HG03457 (cell line): ENCODE measurements around the gene BHLHA15.

Source experiments
- ATAC-seq: cut with Tn5 transposase; IDR thresholded peaks from one replicate; pipeline ENCODE4 v1.9.1; 2021; ENCODE audit warnings: moderate number of reproducible peaks; ENCODE audit not compliant: unreplicated experiment

Gene BHLHA15

DNA sequence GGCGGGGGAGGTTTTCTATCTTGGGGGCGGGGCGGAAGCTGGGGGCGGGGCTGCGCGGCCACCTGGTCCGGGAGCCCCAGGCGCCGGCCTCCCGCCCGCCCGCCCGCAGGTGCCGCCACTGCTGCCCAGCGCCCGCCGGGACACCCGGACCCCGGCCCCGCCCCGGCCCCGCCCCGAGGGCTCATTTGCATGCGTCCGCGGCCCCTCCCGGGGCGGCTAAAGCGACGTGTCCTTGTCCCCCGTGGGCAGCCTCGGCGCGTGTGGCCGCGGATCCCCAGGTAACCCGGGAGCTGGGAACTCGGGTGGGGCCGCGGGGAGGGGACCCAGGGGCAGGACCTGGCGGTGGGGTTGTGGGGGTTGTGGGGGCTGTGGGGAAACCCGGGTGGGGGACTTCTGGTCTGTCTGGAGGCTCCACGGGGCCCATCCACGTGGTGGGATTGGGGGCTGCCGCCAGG is at the start of gene BHLHA15:
Gene BHLHA15 (plus strand): TSS at position 219 of the 455 bp plus-strand sequence. CDS start 871 bp downstream, outside the sequence.
- no peak for ATAC-seq

DNA sequence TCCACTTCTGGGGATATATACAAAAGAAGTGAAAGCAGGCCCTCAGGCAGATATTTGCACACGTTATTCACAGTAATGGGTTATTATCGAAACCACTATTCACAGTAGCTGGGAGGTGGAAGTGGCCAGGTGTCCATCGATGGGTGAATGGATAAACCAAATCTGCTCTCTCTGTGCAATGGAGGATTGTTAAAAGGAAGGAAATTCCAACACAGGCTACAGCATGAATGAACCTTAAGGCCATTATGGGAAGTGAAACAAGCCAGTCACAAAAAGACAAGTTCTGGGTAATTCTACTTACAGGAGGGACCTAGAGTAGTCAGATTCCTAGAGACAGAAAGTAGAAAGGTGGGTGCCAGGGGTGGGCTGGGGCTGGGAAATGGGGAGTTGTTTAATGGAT is 48.5 kb upstream of the BHLHA15 start:
- no peak for ATAC-seq

DNA sequence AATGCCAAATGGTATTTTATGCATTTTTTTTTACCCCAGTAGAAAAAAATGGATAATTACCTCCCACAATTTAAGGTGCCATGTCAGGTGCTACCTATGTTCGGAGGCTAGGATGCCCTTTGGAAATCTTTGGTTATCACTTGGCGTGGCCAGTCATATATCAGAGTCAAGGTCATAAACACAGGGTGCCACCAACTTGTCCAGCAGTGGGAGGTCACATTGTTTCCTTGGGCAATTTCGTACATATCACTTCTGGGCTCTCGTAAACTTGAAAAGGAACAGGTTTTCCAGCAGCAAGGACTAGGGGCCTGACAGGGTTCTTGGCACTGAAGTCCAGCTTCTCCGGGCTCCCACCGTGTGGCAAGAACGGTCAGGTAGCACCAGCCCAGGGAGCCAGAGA is 48.0 kb upstream of the BHLHA15 start:
- no peak for ATAC-seq

DNA sequence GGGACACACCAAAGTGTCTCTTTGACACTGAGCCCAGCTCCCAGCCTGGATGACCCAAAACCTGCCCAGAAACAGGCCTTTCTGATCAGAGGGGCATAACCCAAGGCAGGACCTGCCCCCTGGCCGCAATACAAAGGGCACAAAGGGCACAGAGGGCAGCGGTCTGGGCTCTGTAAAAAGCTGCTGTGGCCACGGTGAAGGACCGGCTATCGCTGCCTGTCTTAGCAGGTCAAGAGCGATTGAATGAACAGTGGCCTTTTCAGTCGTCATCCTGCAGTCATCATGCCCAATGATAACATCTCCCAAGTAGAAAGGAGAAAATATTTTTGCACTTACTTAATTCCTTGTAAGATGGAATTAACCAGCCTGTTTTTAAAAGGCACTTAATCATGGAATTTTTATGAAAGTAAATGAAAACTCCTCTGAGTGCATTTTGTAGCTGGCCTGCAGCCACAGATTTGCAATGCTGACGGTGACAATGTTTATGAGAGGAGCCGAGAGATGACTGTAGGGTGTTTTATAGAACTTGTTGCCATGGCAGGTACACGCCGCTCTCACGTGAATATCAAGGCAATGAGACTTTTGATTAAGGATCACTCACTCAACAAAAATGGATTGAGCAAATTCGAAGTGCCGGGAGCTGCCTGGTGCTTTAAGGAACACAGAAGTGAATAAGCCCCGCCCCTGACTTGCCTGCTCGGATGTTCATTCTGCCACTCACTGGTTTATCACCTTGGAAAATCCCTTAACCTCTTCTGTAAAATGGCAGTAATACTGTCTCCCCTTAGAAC is 47.3 kb upstream of the BHLHA15 start:
- ATAC-seq, result no peak

DNA sequence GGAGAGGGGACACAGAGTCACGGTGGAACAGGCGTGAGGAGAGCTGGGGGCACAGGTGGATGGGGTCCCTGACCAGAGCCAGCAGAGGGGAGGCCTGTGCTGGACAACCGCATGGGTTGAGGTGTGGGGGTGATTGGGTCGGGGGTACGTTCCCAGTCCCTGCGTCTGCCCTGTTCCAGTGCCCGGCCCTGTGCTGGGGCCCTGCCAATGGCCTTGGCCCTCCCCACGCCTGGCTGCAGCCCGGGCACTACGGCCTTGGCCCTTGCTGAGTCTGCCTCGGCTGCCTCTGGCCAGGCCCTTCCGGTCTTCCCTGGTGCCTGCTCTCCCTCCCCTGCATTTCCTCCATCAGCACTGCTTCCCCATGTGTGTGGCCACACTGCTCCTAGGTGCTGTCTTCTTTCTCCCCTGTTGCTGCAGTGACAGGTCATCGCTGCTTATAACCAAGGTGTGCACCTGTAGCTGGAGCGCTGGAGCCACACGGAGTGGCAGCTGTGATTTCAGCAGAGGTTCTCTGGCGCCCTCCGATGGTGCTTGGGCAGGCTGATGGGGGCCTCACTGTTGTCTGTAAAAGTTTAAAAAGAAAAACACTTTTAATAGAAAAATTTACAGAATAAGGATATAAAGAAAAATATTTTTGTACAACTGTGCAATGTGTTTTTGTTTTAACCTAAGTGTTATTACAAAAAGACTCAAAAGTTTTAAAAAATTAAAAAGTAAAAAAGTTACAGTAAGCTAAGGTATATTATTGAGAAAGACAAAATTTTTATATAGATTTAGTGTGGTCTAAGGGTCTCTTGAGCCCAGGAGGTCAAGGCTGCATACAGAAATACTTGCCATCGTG is 45.2 kb upstream of the BHLHA15 start:
- no peak for ATAC-seq

DNA sequence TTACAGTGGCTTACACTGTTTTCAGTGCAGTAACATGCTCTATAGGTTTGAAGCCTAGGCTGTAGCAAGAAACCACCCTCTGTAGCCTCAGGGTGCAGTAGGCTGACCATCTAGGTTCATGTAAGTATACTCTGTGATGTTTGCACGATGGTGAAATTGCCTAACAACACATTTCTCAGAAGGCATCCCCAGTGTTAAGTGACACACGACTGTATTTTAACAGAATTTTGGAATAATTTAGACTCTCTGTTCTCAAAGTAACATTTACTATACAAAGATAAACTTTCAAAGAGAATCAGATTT is 44.6 kb upstream of the BHLHA15 start:
- ATAC-seq, result no peak

DNA sequence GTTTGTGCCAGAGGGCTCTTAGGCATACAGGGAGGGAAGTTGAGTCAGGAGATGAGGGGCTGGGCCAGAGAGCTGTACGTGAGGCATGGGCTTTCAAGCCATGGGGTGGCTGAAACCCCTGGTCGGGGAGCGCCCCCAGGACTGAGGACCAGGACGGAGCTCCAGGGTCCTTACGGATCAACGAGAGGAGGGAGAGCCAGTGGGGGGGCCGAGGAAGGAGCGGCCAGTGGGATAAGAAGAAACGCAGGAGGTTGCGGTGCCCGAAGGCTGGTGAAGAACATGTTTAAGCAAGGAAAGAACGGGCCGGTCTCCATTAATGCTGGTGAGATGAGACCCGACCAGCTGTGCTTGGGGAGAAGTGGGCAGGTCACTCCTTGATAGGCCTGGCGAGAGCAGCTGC is 43.6 kb upstream of the BHLHA15 start:
- ATAC-seq, result no peak

DNA sequence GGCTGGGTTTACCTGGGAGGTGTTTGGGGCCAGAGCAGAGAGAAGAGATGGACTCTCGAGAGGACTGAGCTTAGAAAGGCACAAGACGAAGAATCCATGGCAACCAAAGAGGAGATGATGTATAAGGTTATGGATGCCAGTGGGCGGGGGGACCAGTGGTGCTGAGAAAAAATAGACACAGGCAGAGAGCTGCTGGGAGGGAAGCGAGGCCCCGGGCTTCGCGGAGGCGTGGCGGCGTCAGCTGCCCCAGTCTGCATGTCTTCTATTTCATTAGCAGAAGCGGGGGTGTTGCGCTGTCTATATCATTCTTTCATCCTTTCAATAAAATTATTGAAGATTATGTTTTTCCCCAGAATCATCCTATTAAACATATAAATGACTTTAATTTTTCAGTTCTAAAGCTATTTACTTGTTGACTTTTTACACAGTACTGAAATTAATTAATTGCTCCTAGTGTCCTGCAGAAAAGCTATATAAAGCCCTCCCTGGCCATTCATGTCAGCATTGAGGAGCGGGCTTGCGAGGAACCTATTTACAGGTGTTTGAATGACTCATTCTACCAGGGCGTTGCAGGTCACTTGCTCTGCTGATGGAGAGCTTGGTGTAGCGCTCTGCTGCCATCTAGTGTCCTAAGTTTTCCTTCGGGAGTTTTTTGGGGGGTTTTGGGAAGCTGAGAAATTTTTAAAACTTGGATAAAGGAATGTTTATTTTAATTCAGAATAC is 42.9 kb upstream of the BHLHA15 start:
- ATAC-seq, result peak; percentile 68

DNA sequence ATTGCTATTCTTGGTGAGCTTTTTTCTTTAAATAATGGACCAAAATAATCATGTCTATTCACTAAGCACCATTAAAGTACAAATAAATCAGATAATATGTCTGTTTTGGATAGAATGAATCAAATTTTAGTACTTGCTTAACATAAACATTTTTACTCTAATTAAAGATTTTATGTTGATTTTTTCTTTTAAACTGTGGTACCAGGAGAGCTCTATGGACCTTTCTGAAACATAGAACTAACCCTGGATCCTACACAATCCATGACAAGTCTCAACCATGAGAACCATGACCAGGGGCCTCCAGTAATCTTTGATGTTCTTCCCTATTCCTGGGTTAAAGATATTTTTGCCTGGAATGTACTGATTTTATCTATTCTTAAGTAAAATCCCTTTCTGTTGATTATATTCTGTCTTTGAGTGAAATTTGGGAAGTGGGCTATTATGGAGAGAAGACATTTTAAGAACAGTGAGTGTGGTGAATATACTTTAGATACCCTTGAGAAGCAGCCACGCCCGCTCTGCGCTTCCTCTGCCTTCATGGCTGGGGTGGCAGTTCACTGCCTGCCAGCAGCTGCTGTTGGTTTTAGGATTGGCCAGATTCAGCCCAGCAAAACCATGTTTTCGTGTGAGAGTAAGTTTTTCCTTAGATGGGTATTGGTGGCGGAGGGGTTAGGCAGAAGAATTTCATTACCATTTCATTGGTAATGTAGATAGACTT is 42.2 kb upstream of the BHLHA15 start:
- ATAC-seq, result no peak

DNA sequence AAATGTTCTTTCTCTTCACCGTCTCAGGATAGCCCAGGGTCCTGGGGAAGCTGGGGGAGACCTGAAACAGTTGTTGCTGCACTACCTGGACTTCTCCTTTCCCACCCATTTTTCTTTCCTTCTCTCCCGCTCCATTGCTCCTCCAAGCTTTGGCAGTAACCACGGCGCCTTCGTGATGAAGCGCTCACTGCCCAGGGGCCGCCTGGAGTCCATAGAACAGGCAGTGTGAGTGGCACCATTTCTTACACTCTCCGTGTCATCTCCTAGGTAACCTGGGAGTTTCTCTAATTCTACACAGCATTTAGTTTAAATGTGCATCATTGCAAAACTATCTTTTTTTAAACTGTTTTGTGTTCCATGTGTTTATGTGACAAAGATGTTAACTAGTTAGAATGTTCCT is 40.3 kb upstream of the BHLHA15 start:
- no peak for ATAC-seq

DNA sequence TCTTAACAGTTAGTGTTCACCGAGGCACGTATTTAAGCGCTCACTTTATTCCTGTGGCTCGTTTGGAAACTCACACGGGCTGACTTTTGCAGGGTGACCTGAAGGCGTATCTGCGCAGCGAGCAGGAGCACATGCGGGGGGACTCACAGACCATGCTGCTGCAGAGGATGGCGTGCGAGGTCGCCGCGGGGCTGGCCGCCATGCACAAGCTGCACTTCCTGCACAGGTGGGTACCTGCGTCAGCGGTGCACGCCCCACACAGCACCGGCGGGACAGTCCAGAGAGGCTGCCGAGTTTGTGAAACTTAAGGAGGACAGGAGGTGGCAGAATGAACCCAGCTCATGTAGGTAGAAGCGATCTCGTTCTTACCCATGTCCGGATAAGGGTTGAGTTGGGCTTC is 39.8 kb upstream of the BHLHA15 start:
- ATAC-seq, result no peak

DNA sequence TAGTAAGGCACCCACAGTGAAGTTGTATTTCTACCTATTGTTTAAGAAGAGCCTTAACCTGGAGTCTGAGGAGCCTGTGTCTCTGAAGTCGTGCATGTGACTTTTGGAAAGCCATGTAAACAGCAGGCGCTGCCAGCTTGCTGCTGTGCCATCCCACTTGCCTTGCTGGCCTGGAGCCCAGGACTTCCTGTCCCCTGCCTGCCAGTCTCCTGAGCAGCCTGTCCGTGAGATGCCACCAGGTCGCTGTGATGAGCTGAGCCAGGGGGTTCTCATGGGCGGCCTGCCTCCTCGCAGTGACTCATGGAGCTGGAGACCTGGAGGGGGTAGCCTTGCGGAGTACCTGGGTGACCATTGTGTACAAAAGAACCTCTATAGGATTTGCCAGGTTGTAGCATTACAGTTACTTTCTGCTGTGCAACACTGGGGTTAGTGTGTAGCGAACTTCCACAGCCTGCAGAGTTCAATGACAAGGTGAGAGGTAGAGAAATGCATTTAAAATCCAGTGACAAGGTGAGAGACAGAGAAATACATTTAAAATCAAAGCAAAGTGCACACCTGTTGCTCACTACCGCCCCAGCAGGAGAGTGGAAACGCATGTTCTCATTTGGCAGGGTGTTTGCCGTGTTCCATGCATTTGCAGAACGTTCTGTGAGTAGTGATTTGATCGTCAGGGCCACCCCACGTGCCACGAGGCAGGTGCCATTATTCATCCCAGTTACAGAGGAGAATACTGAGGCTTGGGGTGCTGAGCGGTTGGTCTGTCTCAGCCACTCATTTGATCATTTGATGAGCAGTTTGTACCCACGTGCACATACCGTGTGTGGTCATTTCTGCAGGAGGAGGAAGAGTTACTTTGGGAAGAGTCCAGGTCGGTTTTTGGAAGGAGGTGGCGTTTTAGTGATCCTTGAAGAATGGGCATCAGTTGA is 36.6 kb upstream of the BHLHA15 start:
- ATAC-seq, result no peak

DNA sequence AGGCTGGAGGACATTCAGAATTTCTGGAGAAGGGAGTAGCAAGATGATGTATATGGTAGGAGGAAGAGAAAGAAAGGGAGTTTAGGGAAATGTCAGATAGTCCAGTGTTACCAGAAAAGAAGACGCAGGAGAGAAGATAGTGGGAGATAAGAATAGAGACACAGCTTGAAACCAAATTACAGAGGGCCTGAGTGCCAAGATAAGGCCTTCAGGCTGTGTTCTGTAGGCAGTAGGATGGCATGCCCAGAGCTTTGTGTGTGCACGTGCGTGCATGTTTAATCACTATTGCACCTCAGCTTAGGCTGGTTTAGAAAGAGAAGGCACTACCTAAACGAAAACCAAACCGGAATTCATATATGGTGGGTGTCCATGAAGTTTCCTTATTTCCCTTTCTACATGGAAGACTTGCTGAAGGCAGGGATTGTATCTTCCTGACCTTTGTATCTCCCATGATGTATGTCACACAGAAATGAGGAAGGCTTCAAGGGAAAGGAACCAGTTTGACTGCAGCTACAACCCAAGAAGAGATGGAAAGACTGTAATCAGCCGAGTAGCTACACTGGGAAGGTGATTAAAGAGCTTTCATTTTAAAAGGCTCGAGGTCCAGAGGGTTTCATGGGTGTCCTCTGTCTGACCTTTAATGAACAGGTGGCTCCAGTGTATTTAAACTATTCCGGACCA is 35.8 kb upstream of the BHLHA15 start:
- ATAC-seq, result no peak

DNA sequence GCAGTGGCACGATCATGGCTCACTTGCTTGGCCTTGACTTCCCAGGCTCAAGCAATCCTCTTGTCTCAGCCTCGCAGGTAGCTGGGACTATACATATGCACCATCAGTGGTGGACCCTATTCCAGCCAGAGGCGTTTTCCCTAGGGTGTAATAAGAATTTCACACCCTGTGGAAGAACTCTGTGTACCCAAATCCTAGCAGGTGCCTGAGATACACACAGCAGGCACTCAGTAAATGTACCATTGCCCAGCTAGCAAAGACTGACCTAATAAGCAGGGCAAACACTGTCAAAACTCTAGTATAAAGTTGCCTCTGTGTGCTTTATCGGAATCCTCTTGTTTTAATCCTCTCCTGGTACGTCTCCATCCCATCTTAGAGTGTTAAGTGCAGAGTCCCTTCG is 33.7 kb upstream of the BHLHA15 start:
- ATAC-seq, result no peak

DNA sequence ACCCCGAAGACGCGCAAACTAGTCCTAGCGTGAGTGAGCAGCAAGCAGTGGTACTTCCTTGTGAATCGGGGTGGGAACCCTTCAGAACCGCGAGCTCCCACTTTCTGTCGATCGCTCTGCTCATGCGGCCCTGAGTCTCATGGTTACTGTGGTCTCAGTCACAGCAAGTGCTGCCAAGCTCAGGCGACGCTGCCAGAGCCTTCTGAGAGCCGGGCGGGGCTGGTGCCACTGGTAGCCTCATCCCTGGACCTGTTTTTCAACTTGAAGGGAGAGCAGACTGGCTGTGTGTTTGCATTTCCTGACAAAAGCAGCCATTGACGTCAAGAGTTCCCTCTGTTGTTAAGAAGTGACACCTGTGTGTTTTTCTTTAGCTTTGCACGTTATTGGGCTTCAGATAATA is 32.9 kb upstream of the BHLHA15 start:
- ATAC-seq, result no peak

DNA sequence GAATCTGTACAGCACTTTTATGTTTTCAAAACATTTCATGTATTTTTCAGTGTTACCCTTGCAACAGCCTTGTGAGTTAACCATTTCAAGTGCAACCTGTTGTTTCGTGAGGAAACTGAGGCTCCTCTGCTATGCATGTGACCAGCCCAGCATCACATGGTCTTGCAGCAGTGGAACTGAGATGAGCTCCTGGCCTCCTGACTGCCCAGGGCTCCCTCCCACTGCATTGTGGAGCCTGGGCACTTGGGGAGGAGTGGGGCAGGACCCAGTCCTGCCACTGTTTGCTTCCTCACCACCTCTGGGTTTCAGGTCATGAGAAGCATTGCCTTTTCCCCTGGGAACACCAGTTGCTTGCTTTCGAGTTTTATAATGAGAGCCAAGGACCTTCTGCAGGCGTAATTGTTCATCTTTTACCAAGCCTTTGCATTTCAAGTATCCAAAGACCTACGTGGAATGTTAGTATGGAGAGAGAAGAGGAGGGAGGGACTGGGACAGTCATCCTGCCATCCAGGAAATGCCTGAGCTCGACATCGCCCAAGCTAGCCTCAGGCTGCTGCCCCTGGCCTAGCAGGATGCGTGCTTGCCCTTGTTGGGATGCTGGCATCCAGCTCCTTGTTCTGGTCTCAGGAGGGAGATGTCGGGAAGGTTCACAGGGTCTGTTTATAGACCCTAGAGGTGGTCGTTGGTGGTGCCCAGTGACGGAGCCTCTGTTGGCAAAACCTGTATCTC is 32.3 kb upstream of the BHLHA15 start:
- no peak for ATAC-seq

DNA sequence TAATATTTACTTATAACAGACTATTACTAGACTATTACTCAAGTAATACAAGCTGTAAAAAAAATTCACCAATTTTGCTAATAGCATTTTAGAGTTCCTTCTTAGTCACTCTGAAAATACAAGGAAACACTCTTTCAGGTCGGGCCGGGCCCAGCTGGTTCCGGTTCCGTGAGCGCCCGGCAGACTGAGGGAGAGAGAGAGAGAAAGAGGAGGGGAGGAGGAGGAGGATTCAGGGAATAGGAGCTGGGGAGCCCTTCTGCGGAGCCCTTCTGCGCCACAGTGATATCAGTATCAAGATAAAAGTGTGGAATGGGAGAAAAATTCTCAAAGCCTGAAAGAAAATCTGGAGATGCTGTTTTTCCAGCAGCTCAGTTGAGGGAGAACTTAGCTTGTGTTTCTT is 30.5 kb upstream of the BHLHA15 start:
- ATAC-seq, result no peak

DNA sequence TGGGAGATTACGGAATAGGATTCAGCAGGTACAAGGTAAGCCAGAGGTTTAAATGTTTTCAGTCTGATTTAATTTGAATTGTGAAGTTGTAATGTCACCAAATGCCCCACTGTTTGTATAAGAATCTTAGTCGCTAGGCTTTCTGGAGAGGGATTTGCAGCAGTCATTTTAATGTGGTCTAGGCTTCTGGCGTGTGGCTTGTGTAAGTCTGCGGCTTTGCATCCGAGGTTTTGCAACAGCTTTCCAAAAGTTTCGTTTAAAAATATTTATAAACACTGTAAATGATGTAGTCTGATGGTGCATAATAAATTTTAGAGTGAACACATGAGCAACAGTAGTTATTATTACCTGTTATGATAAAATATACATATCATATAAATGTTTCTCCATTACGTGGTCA is 26.1 kb upstream of the BHLHA15 start:
- no peak for ATAC-seq
